Stromal cell of bone marrow (primary cell): Measurements from ENCODE around the gene GBP7.
"Not testable (repeated sequence)": the region's sequence is repeated elsewhere in the genome, so short reads cannot be mapped to it uniquely, and the experiment has no call there.

ENCODE experiments used
- DNase-seq: peaks from one replicate; pipeline ENCODE4 v3.0.0-alpha.2; 2012; ENCODE audit warnings: low read depth

GBP7 gene

GRCh38 chr1:89175601-89176256, at the start of gene GBP7:
GBP7 (minus strand) TSS chr1:89176003; CDS start chr1:89171935, 4,068 bp downstream.
- no peak for DNase-seq

- DNase-seq, result no peak
Measured at GRCh38 chr1:89221341-89221740, 45.5 kb upstream of the GBP7 start.

GRCh38 chr1:89219851-89220250, 44.0 kb upstream of the GBP7 start:
- DNase-seq, result not testable (repeated sequence)

GRCh38 chr1:89218941-89219340, 43.1 kb upstream of the GBP7 start:
- DNase-seq, result not testable (repeated sequence)

- DNase-seq, result no peak
Measured at GRCh38 chr1:89213347-89213746, 37.5 kb upstream of the GBP7 start.

GRCh38 chr1:89211035-89211634, 35.3 kb upstream of the GBP7 start:
- no peak for DNase-seq

- no peak for DNase-seq
Measured at GRCh38 chr1:89206373-89206772, 30.6 kb upstream of the GBP7 start.

- DNase-seq, result no peak
Measured at GRCh38 chr1:89203166-89203565, 27.4 kb upstream of the GBP7 start.

- DNase-seq, result no peak
Measured at GRCh38 chr1:89201106-89201794, 25.4 kb upstream of the GBP7 start.

- DNase-seq, result no peak
Measured at GRCh38 chr1:89200663-89201062, 24.9 kb upstream of the GBP7 start.

- DNase-seq, result no peak
Measured at GRCh38 chr1:89199525-89200031, 23.8 kb upstream of the GBP7 start.

- peak; percentile 15 for DNase-seq
Measured at GRCh38 chr1:89198491-89199072, 22.8 kb upstream of the GBP7 start, which contains the start of gene GBP4. GBP4 (minus strand) TSS chr1:89198942; CDS start chr1:89198834, 108 bp downstream.

- no peak for DNase-seq
Measured at GRCh38 chr1:89198081-89198480, 22.3 kb upstream of the GBP7 start.

GRCh38 chr1:89195476-89195875, 19.7 kb upstream of the GBP7 start:
- DNase-seq, result no peak

- DNase-seq, result no peak
Measured at GRCh38 chr1:89191314-89191713, 15.5 kb upstream of the GBP7 start.

- no peak for DNase-seq
Measured at GRCh38 chr1:89190017-89190416, 14.2 kb upstream of the GBP7 start.

- DNase-seq, result no peak
Measured at GRCh38 chr1:89179343-89179742, 3.5 kb upstream of the GBP7 start.

GRCh38 chr1:89176971-89177370, 1.2 kb upstream of the GBP7 start:
- no peak for DNase-seq

GRCh38 chr1:89174491-89174890, 1.3 kb downstream of the GBP7 start:
- DNase-seq, result no peak

- no peak for DNase-seq
Measured at GRCh38 chr1:89172468-89173143, 3.2 kb downstream of the GBP7 start.

- DNase-seq, result no peak
Measured at GRCh38 chr1:89171067-89171438, 4.8 kb downstream of the GBP7 start.
